SK-N-SH treated with all-trans-retinoic acid at 6 μM for 48 hours (cell line): ENCODE results near the gene DNER.

Source experiments
- ATAC-seq: fragments of 200-7000 bp; cut with Tn5 transposase; 3 replicates; pipeline ENCODE4 v1.9.1; 2020; ENCODE audit warnings: mild to moderate bottlenecking, moderate library complexity
- ARNTL ChIP-seq: fragments of 450-650 bp; formaldehyde crosslinking; IDR thresholded peaks from 2 replicates; pipeline ENCODE4 v1.5.0; 2020; ENCODE audit warnings: low read depth, mild to moderate bottlenecking, moderate library complexity, borderline replicate concordance
- BACH2 ChIP-seq: fragments of 250-450 bp; sonication (Bioruptor Pico); IDR thresholded peaks from 2 replicates; pipeline ENCODE4 v1.9.0; 2021; ENCODE audit warnings: mild to moderate bottlenecking, borderline replicate concordance
- CREB5 ChIP-seq: fragments of 250-450 bp; sonication (Bioruptor Pico); IDR thresholded peaks from 2 replicates; pipeline ENCODE4 v1.5.1; 2020; ENCODE audit warnings: low read depth, mild to moderate bottlenecking, moderate library complexity
- CSDC2 ChIP-seq: fragments of 250-450 bp; sonication (Bioruptor Pico); IDR thresholded peaks from 2 replicates; pipeline ENCODE4 v1.5.0; 2020; ENCODE audit warnings: mild to moderate bottlenecking, moderate library complexity
- CSRNP3 ChIP-seq: fragments of 250-450 bp; sonication (Bioruptor Pico); IDR thresholded peaks from 2 replicates; pipeline ENCODE4 v1.5.1; 2021; ENCODE audit warnings: mild to moderate bottlenecking, moderate library complexity
- ESRRG ChIP-seq: fragments of 250-450 bp; sonication (Bioruptor Pico); IDR thresholded peaks from 2 replicates; pipeline ENCODE4 v1.6.1; 2021; ENCODE audit warnings: mild to moderate bottlenecking
- GLIS3 ChIP-seq: fragments of 250-450 bp; sonication (Bioruptor Pico); IDR thresholded peaks from 2 replicates; pipeline ENCODE4 v1.5.0; 2020; ENCODE audit warnings: mild to moderate bottlenecking, moderate library complexity
- ISL1 ChIP-seq: fragments of 250-450 bp; sonication (Bioruptor Pico); IDR thresholded peaks from 2 replicates; pipeline ENCODE4 v2.1.2; 2022; ENCODE audit warnings: mild to moderate bottlenecking, moderate library complexity
- OSR1 ChIP-seq: fragments of 250-450 bp; sonication (Bioruptor Pico); IDR thresholded peaks from 2 replicates; pipeline ENCODE4 v1.8.0; 2022; ENCODE audit warnings: moderate library complexity, mild to moderate bottlenecking, inconsistent platforms
- POU6F1 ChIP-seq: fragments of 250-450 bp; sonication (Bioruptor Pico); IDR thresholded peaks from 2 replicates; pipeline ENCODE4 v1.8.0; 2021; ENCODE audit warnings: low read depth, mild to moderate bottlenecking, moderate library complexity, borderline replicate concordance
- PPARA ChIP-seq: fragments of 250-450 bp; sonication (Bioruptor Pico); IDR thresholded peaks from 2 replicates; pipeline ENCODE4 v1.5.0; 2020; ENCODE audit warnings: mild to moderate bottlenecking, borderline replicate concordance
- RARB ChIP-seq: fragments of 250-450 bp; sonication (Bioruptor Pico); IDR thresholded peaks from 2 replicates; pipeline ENCODE4 v1.8.0; 2021; ENCODE audit warnings: mild to moderate bottlenecking, moderate library complexity
- SNAI2 ChIP-seq: fragments of 250-450 bp; sonication (Bioruptor Pico); IDR thresholded peaks from 2 replicates; pipeline ENCODE4 v1.5.0; 2020; ENCODE audit warnings: mild to moderate bottlenecking, moderate library complexity
- TCF4 ChIP-seq: fragments of 250-450 bp; sonication (Bioruptor Pico); IDR thresholded peaks from 2 replicates; pipeline ENCODE4 v1.8.0; 2021; ENCODE audit warnings: mild to moderate bottlenecking, moderate library complexity, borderline replicate concordance
- TOX ChIP-seq: fragments of 250-450 bp; sonication (Bioruptor Pico); IDR thresholded peaks from 2 replicates; pipeline ENCODE4 v1.8.0; 2021; ENCODE audit warnings: mild to moderate bottlenecking, moderate library complexity, borderline replicate concordance
- TSHZ2 ChIP-seq: fragments of 250-450 bp; sonication (Bioruptor Pico); IDR thresholded peaks from 2 replicates; pipeline ENCODE4 v1.5.0; 2020; ENCODE audit warnings: mild to moderate bottlenecking, moderate library complexity
- ZC3H10 ChIP-seq: fragments of 250-450 bp; sonication (Bioruptor Pico); IDR thresholded peaks from 2 replicates; pipeline ENCODE4 v1.5.1; 2021; ENCODE audit warnings: mild to moderate bottlenecking, moderate library complexity
- ZFP30 ChIP-seq: fragments of 450-650 bp; formaldehyde crosslinking; IDR thresholded peaks from 2 replicates; pipeline ENCODE4 v1.5.0; 2022; ENCODE audit warnings: mild to moderate bottlenecking, moderate library complexity
- ZNF565 ChIP-seq: fragments of 450-650 bp; formaldehyde crosslinking; conservative IDR thresholded peaks from 2 replicates; pipeline ENCODE4 v1.5.0; 2020; ENCODE audit warnings: low read depth, mild to moderate bottlenecking, moderate library complexity
- ZNF70 ChIP-seq: fragments of 450-650 bp; formaldehyde crosslinking; IDR thresholded peaks from 2 replicates; pipeline ENCODE4 v1.5.0; 2020; ENCODE audit warnings: mild to moderate bottlenecking, moderate library complexity
- ZNF8 ChIP-seq: fragments of 450-650 bp; formaldehyde crosslinking; IDR thresholded peaks from 2 replicates; pipeline ENCODE4 v1.5.0; 2020; ENCODE audit warnings: mild to moderate bottlenecking, moderate library complexity

DNER gene

GRCh38 chr2:229582151-229582550, 132.2 kb downstream of the DNER start:
- TF ChIP-seq TOX (CRISPR knock-in tag) (no peak), ISL1 (CRISPR knock-in tag) (no peak), OSR1 (CRISPR knock-in tag) (no peak), GLIS3 (no peak), RARB (no peak), ZNF565 (no peak), ARNTL (CRISPR knock-in tag) (no peak), TCF4 (CRISPR knock-in tag) (no peak), PPARA (CRISPR knock-in tag) (no peak), SNAI2 (CRISPR knock-in tag) (no peak), ZNF70 (CRISPR knock-in tag) (no peak)
- no peak for ATAC-seq

- no peak for ATAC-seq
- TF ChIP-seq OSR1 (CRISPR knock-in tag) = no peak
- no peak for TF ChIP-seq ZNF565
- no peak for TF ChIP-seq ZNF70 (CRISPR knock-in tag)
- no peak for TF ChIP-seq TSHZ2 (CRISPR knock-in tag)
- TF ChIP-seq CSDC2 (CRISPR knock-in tag) = no peak
- TF ChIP-seq ARNTL (CRISPR knock-in tag) = no peak
- no peak for TF ChIP-seq ZFP30 (CRISPR knock-in tag)
- no peak for TF ChIP-seq GLIS3
- TF ChIP-seq ISL1 (CRISPR knock-in tag) = no peak
- no peak for TF ChIP-seq ZC3H10
- no peak for TF ChIP-seq CSRNP3
- TF ChIP-seq ZNF8 (CRISPR knock-in tag) = no peak
- no peak for TF ChIP-seq CREB5 (CRISPR knock-in tag)
- TF ChIP-seq ESRRG (CRISPR knock-in tag) = no peak
- no peak for TF ChIP-seq SNAI2 (CRISPR knock-in tag)
- TF ChIP-seq TOX (CRISPR knock-in tag) = no peak
- TF ChIP-seq, all 23 proteins: peak for 0
Observed at GRCh38 chr2:229578052-229578846, 136.1 kb downstream of the DNER start.

- no peak for TF ChIP-seq ZNF70 (CRISPR knock-in tag)
- no peak for TF ChIP-seq ZC3H10
- no peak for TF ChIP-seq TCF4 (CRISPR knock-in tag)
- TF ChIP-seq POU6F1 = no peak
- no peak for TF ChIP-seq ISL1 (CRISPR knock-in tag)
- TF ChIP-seq ZNF8 (CRISPR knock-in tag) = no peak
- no peak for TF ChIP-seq OSR1 (CRISPR knock-in tag)
- no peak for TF ChIP-seq BACH2 (CRISPR knock-in tag)
- TF ChIP-seq ESRRG (CRISPR knock-in tag) = no peak
- TF ChIP-seq TOX (CRISPR knock-in tag) = no peak
- no peak for TF ChIP-seq CSRNP3
- no peak for TF ChIP-seq TSHZ2 (CRISPR knock-in tag)
- TF ChIP-seq, all 23 proteins: peak for 0
- ATAC-seq = no peak
Observed at GRCh38 chr2:229575569-229576315, 138.6 kb downstream of the DNER start.
